Neuronal stem cell (in vitro differentiated cells): ENCODE measurements around the gene RPL38.
"Not testable (repeated sequence)": the region's sequence is repeated elsewhere in the genome, so short reads cannot be mapped to it uniquely, and the experiment has no call there.

Source experiments
- DNase-seq: peaks from one replicate; pipeline ENCODE4 v3.0.0-alpha.2; 2013; ENCODE audit warnings: low spot score
- H2AFZ ChIP-seq: one replicate; pipeline ENCODE4 v1.6.1; 2013; ENCODE audit warnings: mild to moderate bottlenecking, low read length, inconsistent platforms
- H2AK5ac ChIP-seq: 2 replicates; pipeline ENCODE4 v1.6.1; 2013; ENCODE audit warnings: low read depth, mild to moderate bottlenecking, inconsistent platforms, low read length, moderate library complexity, mixed read lengths
- H2BK120ac ChIP-seq: 2 replicates; pipeline ENCODE4 v1.6.1; 2013; ENCODE audit warnings: low read depth, mild to moderate bottlenecking, inconsistent platforms, low read length, moderate library complexity, mixed read lengths
- H2BK12ac ChIP-seq: one replicate; pipeline ENCODE4 v1.6.1; 2013; ENCODE audit warnings: low read length, inconsistent platforms
- H2BK15ac ChIP-seq: 2 replicates; pipeline ENCODE4 v1.6.1; 2013; ENCODE audit warnings: mild to moderate bottlenecking, low read length, inconsistent platforms, mixed read lengths
- H2BK5ac ChIP-seq: one replicate; pipeline ENCODE4 v1.6.1; 2013; ENCODE audit warnings: inconsistent platforms, mild to moderate bottlenecking, low read length, moderate library complexity
- H3K14ac ChIP-seq: one replicate; pipeline ENCODE4 v1.6.1; 2013; ENCODE audit warnings: low read length, inconsistent platforms
- H3K18ac ChIP-seq: 2 replicates; pipeline ENCODE4 v1.6.1; 2013; ENCODE audit warnings: low read length, inconsistent platforms
- H3K23ac ChIP-seq: 2 replicates; pipeline ENCODE4 v1.6.1; 2013; ENCODE audit warnings: low read depth, mild to moderate bottlenecking, mixed read lengths, low read length, inconsistent platforms; ENCODE audit not compliant: poor library complexity
- H3K27ac ChIP-seq: replicated peaks from 3 replicates; pipeline ENCODE4 v1.5.1; 2013; ENCODE audit warnings: low read length, inconsistent platforms
- H3K27me3 ChIP-seq, 3 experiments: 2 replicates each; pipeline ENCODE4 v1.6.1; 2013; ENCODE audit warnings: low read length in 3 of 3, mild to moderate bottlenecking in 2 of 3, inconsistent platforms in 1 of 3, low read depth in 1 of 3, mixed read lengths in 1 of 3, moderate library complexity in 1 of 3; ENCODE audit not compliant: control insufficient read depth in 3 of 3, insufficient read depth in 3 of 3
- H3K36me3 ChIP-seq, 2 donors: replicated peaks in 1 of 2; 2 replicates each; pipeline ENCODE4 v1.6.1; 2013; ENCODE audit warnings: low read length in 2 of 2; ENCODE audit not compliant: control insufficient read depth in 2 of 2, insufficient read depth in 2 of 2
- H3K4ac ChIP-seq: 2 replicates; pipeline ENCODE4 v1.6.1; 2013; ENCODE audit warnings: inconsistent platforms, mild to moderate bottlenecking, low read length, moderate library complexity
- H3K4me1 ChIP-seq, 2 donors: 1 replicate in 1 of 2; 2 replicates in 1 of 2; pipeline ENCODE4 v1.6.1; 2013; ENCODE audit warnings: low read length in 2 of 2, low read depth in 1 of 2; ENCODE audit not compliant: control insufficient read depth in 2 of 2, insufficient read depth in 1 of 2
- H3K4me2 ChIP-seq: one replicate; pipeline ENCODE4 v1.6.1; 2013; ENCODE audit warnings: mild to moderate bottlenecking, low read length, inconsistent platforms; ENCODE audit not compliant: insufficient read depth, poor library complexity, severe bottlenecking
- H3K4me3 ChIP-seq, 2 donors: 2 replicates each; pipeline ENCODE4 v1.5.1; 2013; ENCODE audit warnings: low read length in 2 of 2, mild to moderate bottlenecking in 2 of 2, inconsistent platforms in 1 of 2, moderate library complexity in 1 of 2
- H3K79me1 ChIP-seq: one replicate; pipeline ENCODE4 v1.6.1; 2013; ENCODE audit warnings: low read depth, mild to moderate bottlenecking, inconsistent platforms, low read length, moderate library complexity
- H3K9ac ChIP-seq: one replicate; pipeline ENCODE4 v1.6.1; 2013; ENCODE audit warnings: mild to moderate bottlenecking, low read depth, low read length, inconsistent platforms; ENCODE audit not compliant: poor library complexity
- H3K9me3 ChIP-seq, 2 donors: replicated peaks in 1 of 2; 2 replicates each; pipeline versions ENCODE3 to v1.6.1; 2013; ENCODE audit warnings: low read length in 2 of 2, mild to moderate bottlenecking in 2 of 2, inconsistent platforms in 1 of 2, low read depth in 1 of 2, mixed read lengths in 1 of 2, moderate library complexity in 1 of 2; ENCODE audit not compliant: control insufficient read depth in 2 of 2, insufficient read depth in 1 of 2
- H4K8ac ChIP-seq: one replicate; pipeline ENCODE4 v1.6.1; 2013; ENCODE audit warnings: low read depth, mild to moderate bottlenecking, inconsistent platforms, low read length, moderate library complexity
- H4K91ac ChIP-seq: one replicate; pipeline ENCODE4 v1.6.1; 2013; ENCODE audit warnings: low read length, low read depth, mild to moderate bottlenecking, inconsistent platforms; ENCODE audit not compliant: poor library complexity
- WGBS, 2 donors: extraction: QIAGEN DNeasy Blood & Tissue Kit; methylation state at CpG; one replicate each; pipeline ENCODE4 v1.1.7; 2013; ENCODE audit warnings: missing lambda C conversion rate in 2 of 2, mixed read lengths in 1 of 2; ENCODE audit not compliant: insufficient read length in 2 of 2, insufficient replicate concordance in 1 of 2; ENCODE audit errors: extremely low coverage in 2 of 2; 5-methylcytosine and 5-hydroxymethylcytosine counted together

RPL38 gene

GRCh38 chr17:74188687-74189086, 14.8 kb upstream of the RPL38 start:
- H2AFZ ChIP-seq, H3K23ac ChIP-seq, H3K4me3 ChIP-seq, H3K18ac ChIP-seq, H2BK120ac ChIP-seq, H4K91ac ChIP-seq, H3K27me3 ChIP-seq, H3K14ac ChIP-seq, H3K9me3 ChIP-seq, H2BK5ac ChIP-seq, H3K79me1 ChIP-seq, H4K8ac ChIP-seq, H3K4ac ChIP-seq, H3K9ac ChIP-seq, H2AK5ac ChIP-seq, DNase-seq, H3K36me3 ChIP-seq, H3K4me2 ChIP-seq, H2BK15ac ChIP-seq, H2BK12ac ChIP-seq, H3K27ac ChIP-seq: not testable (repeated sequence)
- WGBS, 2 donors, result no CpG with 5 or more reads among the region's 4 CpGs
- H3K4me1 ChIP-seq, result peaks cover 0 to 11% of the 10 kb centered on the region in 2 donors

GRCh38 chr17:74190154-74190553, 13.3 kb upstream of the RPL38 start:
- H3K4ac ChIP-seq, result no peak overlapping the region
- no CpG with 5 or more reads among the region's 2 CpGs for WGBS, 2 donors
- H4K91ac ChIP-seq, result no peak overlapping the region
- H3K79me1 ChIP-seq, result no peaks in the 10 kb centered on the region
- H3K4me3 ChIP-seq, result no peak overlapping the region
- H2BK12ac ChIP-seq, result no peak overlapping the region
- no peak overlapping the region for H3K14ac ChIP-seq
- H2BK15ac ChIP-seq, result no peak overlapping the region
- no peak overlapping the region for H2AK5ac ChIP-seq
- no peak overlapping the region for H3K23ac ChIP-seq
- no peak overlapping the region for H4K8ac ChIP-seq
- no peak for DNase-seq
- H2BK5ac ChIP-seq, result no peak overlapping the region
- peak overlapping the region; percentile 15 for H2AFZ ChIP-seq
- H3K36me3 ChIP-seq, result no peaks in the 10 kb centered on the region
- H3K9me3 ChIP-seq, result peaks cover 0 to 5% of the 10 kb centered on the region in 2 donors
- H3K9ac ChIP-seq, result no peak overlapping the region
- H2BK120ac ChIP-seq, result no peak overlapping the region
- no peak overlapping the region for H3K4me2 ChIP-seq
- H3K27ac ChIP-seq, result no peak overlapping the region
- no peak overlapping the region for H3K18ac ChIP-seq
- H3K27me3 ChIP-seq, result peaks cover 0 to 21% (median 2%) of the 10 kb centered on the region in 3 experiments
- H3K4me1 ChIP-seq, result peaks cover 0 to 11% of the 10 kb centered on the region in 2 donors

GRCh38 chr17:74190807-74191406, 12.6 kb upstream of the RPL38 start:
- Histone ChIP-seq H3K14ac (no peak overlapping the region), H3K79me1 (no peaks in the 10 kb centered on the region), H2BK12ac (no peak overlapping the region), H3K9me3 (peaks cover 0 to 5% of the 10 kb centered on the region in 2 donors), H4K8ac (no peak overlapping the region), H3K4me3 (no peak overlapping the region), H2BK15ac (no peak overlapping the region), H2AK5ac (no peak overlapping the region), H3K9ac (no peak overlapping the region), H3K18ac (no peak overlapping the region), H3K4me1 (peaks cover 0 to 11% of the 10 kb centered on the region in 2 donors), H3K23ac (no peak overlapping the region), H3K4me2 (no peak overlapping the region), H2BK120ac (no peak overlapping the region), H2BK5ac (no peak overlapping the region), H4K91ac (no peak overlapping the region), H2AFZ (no peak overlapping the region), H3K4ac (no peak overlapping the region), H3K27me3 (peaks cover 0 to 28% (median 2%) of the 10 kb centered on the region in 3 experiments), H3K36me3 (no peaks in the 10 kb centered on the region), H3K27ac (no peak overlapping the region)
- WGBS, 2 donors, result no CpG with 5 or more reads among the region's 6 CpGs
- DNase-seq, result no peak

GRCh38 chr17:74192950-74193781, 10.3 kb upstream of the RPL38 start:
- Histone ChIP-seq H3K4me3 (no peak overlapping the region), H3K4me1 (peaks cover 7 to 11% of the 10 kb centered on the region in 2 donors), H2AFZ (no peak overlapping the region), H3K79me1 (no peaks in the 10 kb centered on the region), H3K4ac (no peak overlapping the region), H3K14ac (no peak overlapping the region), H2BK5ac (no peak overlapping the region), H3K27me3 (peaks cover 0 to 47% (median 2%) of the 10 kb centered on the region in 3 experiments), H2AK5ac (no peak overlapping the region), H2BK15ac (no peak overlapping the region), H3K9me3 (peaks cover 0 to 3% of the 10 kb centered on the region in 2 donors), H3K18ac (no peak overlapping the region), H4K91ac (no peak overlapping the region), H3K23ac (peak overlapping the region; percentile 34), H3K9ac (no peak overlapping the region), H2BK120ac (no peak overlapping the region), H3K4me2 (no peak overlapping the region), H3K27ac (no peak overlapping the region), H3K36me3 (no peaks in the 10 kb centered on the region), H4K8ac (no peak overlapping the region), H2BK12ac (no peak overlapping the region)
- no peak for DNase-seq
- no CpG with 5 or more reads among the region's 12 CpGs for WGBS, 2 donors
